Right ventricle myocardium inferior (tissue), 1 donor: ENCODE data around the gene IMMP2L. TPM values are rescaled to one million over a fixed set of nuclear protein-coding genes. Genes with fewer than 3 reads are reported as not detected.
A peak's percentile ranks its signal among the peaks of the same experiment; 100 is the strongest.

Source experiments
- ATAC-seq: fragments of 200-7000 bp; cut with Tn5 transposase; one replicate; pipeline ENCODE4 v1.9.1; 2020; ENCODE audit warnings: mild to moderate bottlenecking, moderate library complexity
- DNase-seq: peaks from one replicate; pipeline ENCODE4 v3.0.0; 2021; ENCODE audit errors: missing footprints
- intact Hi-C: fragments of 100-400 bp; cut with DNase I; formaldehyde crosslinking; loops from one replicate; pipeline ENCODE4 v1.11.0; 2022
- total RNA-seq: library from RNA; stranded (reverse); fragmentation: NEBNext Ultra II Directional; extraction: Animal tissue kit (Norgen Biotek cat#: 25700); gene quantifications from one replicate; pipeline ENCODE4 v1.2.1, GENCODE V29; 2021
- donor health status: DM: no; HTN: yes; CAD: no; lungs with severe emphysema.

The IMMP2L gene
- total RNA-seq, 1 donor from 2014 or later, result 14.3 TPM

- no peak for DNase-seq
- intact Hi-C loops, result no loop called here
- ATAC-seq, result peak; percentile 52
Observed at GRCh38 chr7:110830778-110831177, 731.5 kb downstream of the IMMP2L start.

DNA sequence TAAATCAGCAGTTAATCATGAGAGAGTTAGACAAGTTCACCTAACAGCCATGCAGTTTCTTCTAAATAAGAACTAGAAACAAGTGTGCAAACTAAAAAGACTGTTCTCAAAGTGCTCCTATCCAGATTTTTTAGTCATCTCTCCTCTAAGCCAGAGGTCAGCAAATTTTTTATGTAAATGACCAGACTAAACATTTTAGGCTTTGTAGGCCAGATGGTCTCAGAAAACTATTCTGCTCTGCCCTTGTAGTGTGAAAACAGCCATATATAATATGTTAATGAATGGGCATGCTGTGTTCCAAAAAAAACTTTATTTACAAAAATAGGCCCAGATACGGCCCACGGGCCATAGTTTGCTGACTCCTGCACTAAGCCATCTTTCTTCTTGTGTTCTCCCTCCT lies 734.4 kb downstream of the IMMP2L start:
- DNase-seq, result no peak
- intact Hi-C loops, result no loop called here
- no peak for ATAC-seq

GRCh38 chr7:110827287-110827855 lies 734.9 kb downstream of the IMMP2L start:
- intact Hi-C loops, result no loop called here
- DNase-seq (no peak), ATAC-seq (no peak)

DNA sequence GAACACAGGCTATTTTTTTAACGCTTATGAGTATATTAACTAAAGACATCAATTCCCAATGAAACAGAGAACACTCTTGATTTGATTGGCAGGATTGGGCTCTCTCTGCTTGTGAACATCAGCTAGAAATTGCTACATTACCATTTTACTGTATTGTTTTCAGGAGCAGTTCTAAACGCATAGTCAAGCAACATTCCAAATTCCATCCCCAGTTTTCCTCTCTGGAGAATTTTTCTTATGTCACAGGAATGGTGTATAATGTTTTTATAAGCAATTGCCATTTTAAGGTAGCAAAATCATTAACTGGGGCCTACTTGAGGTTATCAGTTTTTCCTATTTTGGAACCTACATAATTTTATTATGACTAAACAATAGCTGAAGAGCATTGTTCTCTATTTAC lies 748.3 kb downstream of the IMMP2L start:
- intact Hi-C loops, result no loop called here
- ATAC-seq (no peak), DNase-seq (no peak)

- ATAC-seq, result no peak
- no peak for DNase-seq
- intact Hi-C loops, result no loop called here
Observed at GRCh38 chr7:110809832-110810231, 752.5 kb downstream of the IMMP2L start.

GRCh38 chr7:110808361-110808760 lies 753.9 kb downstream of the IMMP2L start:
- DNase-seq, result no peak
- intact Hi-C loops, result no loop called here
- ATAC-seq, result no peak

- intact Hi-C loops, result no loop called here
- DNase-seq, result no peak
Observed at GRCh38 chr7:110804501-110804900, 757.8 kb downstream of the IMMP2L start.

GRCh38 chr7:110803602-110804143 lies 758.6 kb downstream of the IMMP2L start:
- no peak for DNase-seq
- no peak for ATAC-seq
- intact Hi-C loops, result no loop called here

More at GRCh38 chr7:110804501-110804900, 757.8 kb downstream of the IMMP2L start:
- no peak for ATAC-seq

GRCh38 chr7:110801502-110801901 lies 760.8 kb downstream of the IMMP2L start:
- ATAC-seq (no peak), DNase-seq (no peak)
- intact Hi-C loops, result no loop called here

- intact Hi-C loops, result no loop called here
- DNase-seq (no peak), ATAC-seq (no peak)
Observed at GRCh38 chr7:110800984-110801383, 761.3 kb downstream of the IMMP2L start.

DNA sequence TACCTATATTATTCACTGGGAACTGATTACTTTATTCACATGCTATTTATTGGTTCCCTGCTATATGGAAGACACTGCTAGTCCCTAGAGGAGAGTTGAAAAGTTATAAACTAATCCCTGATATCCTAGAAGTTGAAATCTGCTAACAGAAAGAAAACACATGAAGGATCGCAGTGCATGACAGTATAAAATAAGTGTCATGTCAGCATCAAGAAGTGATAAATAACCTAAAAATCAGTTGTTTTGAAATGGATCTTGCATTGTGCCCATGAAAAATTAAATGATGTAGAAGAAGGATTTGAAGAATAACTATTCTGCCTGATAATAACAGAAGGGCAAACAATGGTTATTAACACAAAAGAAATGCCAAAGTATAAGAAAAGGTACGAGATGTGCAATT lies 764.6 kb downstream of the IMMP2L start:
- DNase-seq, result no peak
- intact Hi-C loops, result no loop called here
- no peak for ATAC-seq

DNA sequence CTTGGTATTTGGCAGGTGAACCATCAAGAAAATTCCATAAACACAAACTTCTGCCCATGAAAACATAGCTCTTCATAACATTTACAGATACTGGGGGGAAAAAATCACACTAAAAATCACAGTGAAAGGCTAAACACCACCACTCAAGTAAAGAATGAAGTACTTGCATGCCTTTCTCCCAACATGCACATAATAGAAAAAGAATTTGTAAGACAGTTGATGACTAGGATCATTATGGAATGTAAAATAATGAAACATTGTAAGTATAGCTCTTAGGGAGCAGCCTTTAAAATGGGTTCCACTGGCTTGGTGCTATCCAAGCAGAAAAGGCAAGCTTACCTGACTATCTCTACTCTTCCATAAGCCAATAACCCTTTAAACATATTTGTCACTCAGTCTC lies 771.3 kb downstream of the IMMP2L start:
- intact Hi-C loops, result no loop called here
- no peak for DNase-seq
- ATAC-seq, result no peak

GRCh38 chr7:110786328-110786965 lies 775.8 kb downstream of the IMMP2L start:
- intact Hi-C loops, result no loop called here
- DNase-seq (no peak), ATAC-seq (no peak)

DNA sequence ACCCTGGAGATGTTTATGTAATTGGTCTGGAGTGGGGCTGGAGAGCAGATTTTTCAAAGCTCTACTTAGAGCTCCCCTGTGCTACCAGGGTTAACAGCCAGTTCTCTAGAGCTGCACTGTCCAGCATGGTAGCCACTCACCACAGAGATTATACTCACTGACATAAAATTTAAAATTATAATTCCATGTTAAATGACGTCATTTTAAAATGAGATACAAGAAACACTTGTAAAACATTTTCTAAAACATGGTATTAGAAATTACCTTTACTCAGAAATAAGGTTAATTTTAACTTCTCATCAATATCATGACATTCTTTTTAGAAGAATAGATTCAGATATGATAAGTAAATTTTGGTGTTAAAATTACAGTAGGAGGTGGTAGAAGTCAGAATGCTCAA lies 777.5 kb downstream of the IMMP2L start:
- ATAC-seq, result no peak
- intact Hi-C loops, result no loop called here
- DNase-seq, result no peak

- no peak for ATAC-seq
Observed at GRCh38 chr7:110780712-110781111, 781.6 kb downstream of the IMMP2L start.

GRCh38 chr7:110779339-110779738 lies 783.0 kb downstream of the IMMP2L start:
- DNase-seq, result no peak
- no peak for ATAC-seq
- intact Hi-C loops, result no loop called here

More at GRCh38 chr7:110780712-110781111, 781.6 kb downstream of the IMMP2L start:
- intact Hi-C loops, result no loop called here
- DNase-seq, result no peak

- intact Hi-C loops, result no loop called here
- ATAC-seq, result no peak
Observed at GRCh38 chr7:110775046-110775445, 787.2 kb downstream of the IMMP2L start.

DNA sequence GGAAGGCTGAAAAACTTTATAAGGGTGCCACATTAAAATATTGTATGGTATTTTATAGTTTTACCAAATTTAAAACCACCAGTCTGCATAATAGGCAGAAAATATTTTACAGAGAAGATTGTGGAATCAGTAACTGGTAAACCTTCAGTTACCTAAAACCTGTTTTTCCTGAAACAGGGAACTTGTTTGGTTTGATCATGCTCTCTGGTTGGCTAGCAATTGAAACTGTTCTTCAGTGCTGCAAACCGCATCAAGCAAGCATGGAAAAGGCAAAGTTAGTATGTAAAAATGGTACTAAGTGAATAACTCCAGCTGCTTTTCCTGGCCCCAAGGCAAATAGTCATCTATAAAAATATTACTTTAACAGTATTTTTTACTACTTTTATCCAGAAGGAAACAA lies 788.2 kb downstream of the IMMP2L start:
- no peak for ATAC-seq

More at GRCh38 chr7:110775046-110775445, 787.2 kb downstream of the IMMP2L start:
- DNase-seq, result no peak

DNA sequence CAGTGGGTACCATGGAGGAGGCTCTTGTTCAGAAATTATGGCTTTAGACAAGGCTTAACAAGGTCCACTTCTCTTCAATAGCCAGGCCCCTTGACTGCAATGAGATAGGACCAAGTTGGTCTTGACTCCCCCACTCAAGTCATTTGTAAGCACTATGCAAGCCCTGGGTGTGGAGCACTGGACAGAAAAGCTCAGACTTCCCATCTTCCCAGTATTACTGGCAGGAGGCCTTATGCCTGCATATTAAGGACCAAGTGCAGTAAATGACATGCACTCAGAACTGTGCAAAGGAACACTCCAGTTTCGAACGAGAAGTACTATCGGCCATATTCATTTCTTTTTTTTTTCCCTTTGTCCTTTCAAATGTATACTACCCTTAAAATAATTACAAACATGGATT lies 789.7 kb downstream of the IMMP2L start:
- intact Hi-C loops, result no loop called here
- no peak for ATAC-seq

More for the DNA sequence above, 788.2 kb downstream of the IMMP2L start:
- no peak for DNase-seq
- intact Hi-C loops, result no loop called here

DNA sequence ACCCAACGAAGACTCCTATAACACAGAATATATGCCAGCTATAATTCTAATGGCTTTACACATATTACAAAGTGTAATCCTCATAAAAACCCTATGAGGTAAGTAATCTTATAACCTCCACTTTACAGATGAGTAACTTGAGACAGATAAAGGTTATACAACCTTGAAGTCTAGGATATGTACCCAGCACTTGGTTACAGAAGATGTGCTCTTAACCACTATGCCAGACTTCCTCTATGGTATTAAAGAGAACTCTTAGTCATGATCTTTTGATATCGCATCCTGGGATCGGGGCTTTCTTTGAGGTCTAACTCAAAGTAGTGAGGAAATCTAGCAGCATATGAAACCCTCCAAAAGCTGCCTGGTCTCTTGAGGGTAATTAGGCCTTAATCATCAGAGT lies 790.6 kb downstream of the IMMP2L start:
- ATAC-seq, result no peak
- DNase-seq, result no peak
- intact Hi-C loops, result no loop called here

More for the DNA sequence above, 789.7 kb downstream of the IMMP2L start:
- DNase-seq, result no peak
